ENCODE measurements around the gene STN1. TPM values are rescaled to one million over a fixed set of nuclear protein-coding genes. Genes with fewer than 3 reads are reported as not detected.
A peak's percentile ranks its signal among the peaks of the same experiment; 100 is the strongest.

STN1 gene
- total and polyA plus RNA-seq, 9 of the 15 experiments (the other 6 are each of a cell fraction or from before 2014, with no cell fraction given): 9.1 to 19.6 (median 13.8) TPM

GRCh38 chr10:103966671-103967447 is 48.9 kb upstream of the STN1 start, which contains the start of gene SLK (continued):
- TF ChIP-seq RBM25 (IDR thresholded peaks at IDR 0.05; ENCODE audit: low read depth, low read length, severe bottlenecking): no peak
- no peak for TF ChIP-seq TEAD4 (IDR thresholded peaks at IDR 0.05; ENCODE audit: low read length)
- TF ChIP-seq TEAD4 (CRISPR knock-in tag; IDR thresholded peaks at IDR 0.05; ENCODE audit: borderline replicate concordance): no peak
- TF ChIP-seq ZNF830 (CRISPR knock-in tag; IDR thresholded peaks at IDR 0.05): no peak
- peak; percentile 89 for TF ChIP-seq SMAD4 (CRISPR knock-in tag; conservative IDR thresholded peaks at IDR 0.05)
- TF ChIP-seq GATAD2B (IDR thresholded peaks at IDR 0.05; ENCODE audit: borderline replicate concordance): peak; percentile 78
- TF ChIP-seq MBD2 (IDR thresholded peaks at IDR 0.05; ENCODE audit: borderline replicate concordance, low read depth): no peak
- TF ChIP-seq KAT7 (CRISPR knock-in tag; IDR thresholded peaks at IDR 0.05; ENCODE audit: borderline replicate concordance): no peak
- TF ChIP-seq ATF2 (CRISPR knock-in tag; IDR thresholded peaks at IDR 0.05): no peak
- TF ChIP-seq ZNF140 (CRISPR knock-in tag; IDR thresholded peaks at IDR 0.05): no peak
- TF ChIP-seq ZNF75A (CRISPR knock-in tag; IDR thresholded peaks at IDR 0.05): no peak
- TF ChIP-seq CREB3L1 (IDR thresholded peaks at IDR 0.05; ENCODE audit: borderline replicate concordance, low read depth): no peak
- TF ChIP-seq CREBBP (IDR thresholded peaks at IDR 0.05; ENCODE audit: low read depth, low read length): no peak
- no peak for TF ChIP-seq ATF7 (IDR thresholded peaks at IDR 0.05)
- no peak for TF ChIP-seq ARID3B (CRISPR knock-in tag; IDR thresholded peaks at IDR 0.05; ENCODE audit: borderline replicate concordance)
- no peak for TF ChIP-seq SMAD1 (IDR thresholded peaks at IDR 0.05; ENCODE audit: low read depth, low read length, partially characterized antibody)
- TF ChIP-seq JUN (IDR thresholded peaks at IDR 0.05; ENCODE audit: borderline replicate concordance, low read depth, low read length): no peak
- TF ChIP-seq JUN (CRISPR knock-in tag; IDR thresholded peaks at IDR 0.05; ENCODE audit: borderline replicate concordance): no peak
- no peak for TF ChIP-seq ZC3H11A (IDR thresholded peaks at IDR 0.05; ENCODE audit: low read depth, low read length)
- peak; percentile 96 for TF ChIP-seq THAP12 (CRISPR knock-in tag; IDR thresholded peaks at IDR 0.05)
- peak in 1 of 2 experiments; percentile 54; a peak in 2 of 4 replicates for TF ChIP-seq HDAC1 (IDR thresholded peaks at IDR 0.05)
- no peak for TF ChIP-seq CHD2 (IDR thresholded peaks at IDR 0.05; ENCODE audit: low read depth, low read length)
- peak; percentile 84 for TF ChIP-seq CTBP1 (IDR thresholded peaks at IDR 0.05; ENCODE audit: borderline replicate concordance)

All from K562 (cell line).